Stimulated activated naive CD4-positive, alpha-beta T cell (primary cell): ENCODE measurements around the gene MAPK14.

Experiments used
- DNase-seq, 6 experiments: peaks; one replicate each; lab custom pipeline; 2025; lab: John Stamatoyannopoulos, UW

The MAPK14 gene

GRCh38 chr6:36138667-36139066 is 111.1 kb downstream of the MAPK14 start:
- DNase-seq: no peak

DNA sequence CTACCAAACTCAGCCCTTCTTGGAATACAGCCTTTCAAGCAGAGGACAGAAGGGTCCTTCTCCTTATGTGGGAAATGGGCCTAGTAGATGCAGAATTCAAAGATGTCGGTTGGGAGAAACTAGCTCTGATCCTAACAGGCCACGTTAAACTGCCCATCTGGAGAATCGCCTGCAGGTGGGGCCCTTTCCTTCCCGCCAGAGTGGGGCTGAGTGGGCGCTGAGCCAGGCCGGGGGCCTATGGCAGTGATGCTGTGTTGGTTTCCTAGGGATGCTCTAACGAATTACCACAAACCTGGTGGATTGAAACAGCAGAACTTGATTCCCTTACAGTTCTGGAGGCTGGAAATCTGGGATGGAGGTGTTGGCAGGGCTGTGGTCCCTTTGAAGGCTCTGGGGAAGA is 111.8 kb downstream of the MAPK14 start:
- no peak for DNase-seq

DNA sequence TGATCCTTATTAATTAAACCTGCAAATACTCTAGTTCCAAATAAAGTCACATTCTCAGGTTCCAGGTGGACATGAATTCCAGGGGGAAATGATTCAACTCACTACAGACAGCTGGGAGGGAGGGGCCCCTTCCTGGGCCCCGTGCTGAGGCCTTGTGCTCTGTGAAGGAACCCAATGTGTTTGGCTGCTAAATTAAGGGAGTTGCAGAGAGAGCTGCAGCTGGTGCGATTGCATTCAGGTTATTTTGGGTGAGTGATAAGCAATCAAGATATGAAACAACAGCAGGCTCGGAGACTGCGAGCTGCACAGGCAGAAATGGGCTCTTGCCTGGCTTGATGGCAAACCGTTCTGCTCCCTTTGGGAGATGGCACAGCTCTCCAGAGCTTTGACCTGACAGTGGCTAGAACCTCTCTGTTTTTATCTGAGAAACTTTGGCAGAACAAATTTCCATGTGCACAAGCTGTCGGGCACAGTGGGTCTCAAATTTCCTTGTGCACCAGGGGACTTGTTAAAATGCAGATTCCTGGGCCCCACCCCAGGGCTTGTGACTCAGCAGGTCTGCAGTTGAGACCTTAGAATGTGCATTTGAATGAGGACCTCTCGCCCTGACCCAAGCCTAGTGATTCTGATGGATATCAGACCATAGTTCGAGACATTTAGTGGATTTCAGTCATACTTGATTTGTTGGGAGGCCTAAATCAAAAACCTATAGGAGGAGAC is 112.5 kb downstream of the MAPK14 start:
- no peak for DNase-seq

DNA sequence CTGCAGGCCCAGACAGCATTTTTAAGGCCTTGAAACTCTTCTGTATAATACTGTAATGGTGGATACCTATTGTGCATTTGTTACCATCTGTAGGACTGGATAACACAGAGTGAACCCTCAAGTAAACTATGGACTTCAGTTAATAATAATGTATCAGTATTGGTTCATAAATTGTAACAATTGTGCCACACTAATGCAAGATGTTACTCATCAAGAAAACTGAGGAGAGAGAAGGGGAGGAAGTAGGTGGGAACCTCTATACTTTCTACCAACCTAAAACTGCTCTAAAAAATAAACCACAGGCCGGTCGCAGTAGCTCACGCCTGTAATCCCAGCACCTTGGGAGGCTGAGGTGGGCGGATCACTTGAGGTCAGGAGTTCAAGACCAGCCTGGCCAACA is 113.5 kb downstream of the MAPK14 start:
- no peak for DNase-seq

- DNase-seq: no peak
Observed at GRCh38 chr6:36141961-36142360, 114.4 kb downstream of the MAPK14 start.

DNA sequence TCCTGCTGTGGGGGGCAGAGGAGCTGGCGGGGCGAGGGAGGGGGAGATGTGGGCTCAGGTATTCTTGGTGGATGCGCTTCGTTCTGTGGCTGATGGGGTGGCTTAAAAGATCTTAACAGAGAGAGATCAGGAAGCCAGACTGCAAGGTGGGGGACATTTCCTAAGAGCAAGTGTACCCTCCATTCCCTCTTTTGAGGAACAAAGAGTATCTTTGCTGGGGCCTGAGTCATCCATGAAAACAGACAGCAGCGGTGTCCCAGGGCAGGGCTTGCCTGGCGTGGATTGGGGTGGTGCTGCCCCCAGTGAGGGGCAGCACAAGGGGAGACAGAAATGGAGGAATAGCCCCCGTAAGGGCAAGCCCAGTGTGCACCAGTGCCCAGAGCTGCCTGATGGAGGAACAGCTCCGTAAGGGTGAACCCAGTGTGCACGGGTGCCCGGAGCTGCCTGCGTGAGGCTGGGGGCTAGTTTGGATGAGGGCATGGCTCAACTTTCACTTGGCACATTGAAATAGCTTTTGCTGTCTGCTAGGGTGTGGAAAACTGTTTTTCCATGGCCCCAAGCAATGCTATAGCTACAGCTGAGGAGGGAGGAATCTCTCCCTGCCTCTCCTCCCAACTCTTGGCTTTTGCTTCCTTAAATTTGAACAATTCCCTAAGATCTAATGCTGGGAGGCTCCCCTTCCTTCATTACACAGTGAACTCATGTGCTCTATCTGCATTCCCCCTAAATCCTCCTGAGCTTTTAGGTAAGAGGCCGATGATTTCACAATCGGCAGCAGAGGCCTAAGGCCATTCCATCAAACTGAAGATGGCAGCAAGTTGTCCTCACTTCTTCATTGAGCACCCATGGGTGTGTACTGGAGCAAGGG is 115.6 kb downstream of the MAPK14 start:
- DNase-seq: no peak

DNA sequence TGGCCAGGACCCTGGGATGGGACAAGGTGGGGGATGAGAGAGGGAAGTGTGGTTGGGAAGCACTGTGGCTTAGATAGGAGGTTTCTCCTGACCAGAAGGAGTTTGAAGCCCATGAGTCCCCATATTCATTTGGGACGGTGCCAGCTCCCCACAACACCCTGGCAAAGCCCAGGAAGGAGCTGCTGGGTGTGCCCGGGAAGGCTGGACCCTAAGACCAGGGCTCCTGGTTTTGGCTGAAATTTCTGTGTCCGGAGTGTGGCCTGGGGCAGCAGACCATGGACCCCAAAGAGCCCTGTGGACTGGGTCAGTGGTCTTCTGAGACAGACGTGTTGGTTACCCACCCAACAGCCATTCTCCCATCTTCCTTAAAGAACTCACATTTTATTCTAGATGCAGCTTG is 117.9 kb downstream of the MAPK14 start:
- no peak for DNase-seq

- DNase-seq: no peak
Observed at GRCh38 chr6:36147294-36147693, 119.7 kb downstream of the MAPK14 start.

GRCh38 chr6:36149476-36149875 is 121.9 kb downstream of the MAPK14 start:
- DNase-seq: no peak

DNA sequence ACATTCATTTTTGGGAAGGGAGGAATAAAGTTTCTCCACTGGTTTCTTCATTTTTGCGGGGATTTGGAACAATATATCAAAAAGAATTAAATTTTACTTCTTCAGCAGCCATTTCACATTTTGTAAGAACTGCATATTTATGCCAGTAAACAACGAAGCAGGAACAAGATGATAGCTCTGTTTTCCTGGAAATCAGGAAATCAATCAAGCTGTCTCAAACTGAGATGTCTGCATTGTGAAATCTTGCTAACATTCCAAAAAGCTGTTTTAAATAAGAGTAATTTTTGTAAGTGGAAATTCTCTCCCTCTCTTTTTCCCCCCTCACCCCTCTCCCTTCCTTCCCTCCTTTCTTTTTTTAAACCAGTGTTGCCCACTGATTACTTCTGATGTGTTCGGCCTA is 122.7 kb downstream of the MAPK14 start:
- no peak for DNase-seq

- DNase-seq: no peak
Observed at GRCh38 chr6:36154286-36154685, 126.7 kb downstream of the MAPK14 start.

DNA sequence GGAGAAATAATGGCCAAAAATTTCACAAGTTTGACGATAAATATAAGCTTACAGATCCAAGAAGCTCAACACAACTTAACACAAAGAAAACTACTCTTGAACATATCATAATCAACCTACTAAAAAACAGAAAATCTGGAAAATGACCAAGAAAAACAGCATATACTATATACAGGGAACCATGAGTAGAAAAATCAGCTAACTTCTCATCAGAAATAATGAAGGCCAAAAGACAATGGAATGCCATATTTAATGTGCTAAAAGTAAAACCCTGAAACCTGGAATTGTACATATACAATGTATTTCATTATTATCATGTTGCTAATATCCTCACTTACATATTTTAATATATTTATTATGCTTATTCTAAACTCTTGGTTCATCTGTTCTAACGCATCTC is 128.1 kb downstream of the MAPK14 start:
- DNase-seq: no peak

- DNase-seq: no peak
Observed at GRCh38 chr6:36160147-36160760, 132.6 kb downstream of the MAPK14 start.
